ENCODE data around the gene CABCOCO1. TPM values are rescaled to one million over a fixed set of nuclear protein-coding genes. Genes with fewer than 3 reads are reported as not detected.
A peak's percentile ranks its signal among the peaks of the same experiment; 100 is the strongest.

CABCOCO1 gene
- polyA plus RNA-seq, 1 of the 3 experiments (the other 2 are of a cell fraction): 0.71 TPM

GRCh38 chr10:61732629-61733278 lies 70.0 kb downstream of the CABCOCO1 start:
- ChIA-PET CTCF (interaction anchor here (0.6 to 4.1 kb wide), 25 partner anchors 10 to 597 kb away, joined by 3 to 44 read pairs (median 3); no protein-coding TSS in a partner anchor), POLR2A (no interaction called here)
- H3K9me3 ChIP-seq: no peaks in the 10 kb centered on the region
- H3K27ac ChIP-seq (ENCODE audit: low read depth in 2 of 2, low read length in 1 of 2): peak overlapping the region in 1 of 2 experiments; percentile 58; a peak in 2 of 4 replicates
- H3K36me3 ChIP-seq (replicated peaks in 1 of 2; ENCODE audit: control insufficient read depth in 1 of 2, insufficient read depth in 2 of 2, low read length in 1 of 2): no peaks in the 10 kb centered on the region
- no peak overlapping the region for H3K9ac ChIP-seq
- peaks cover 3% of the 10 kb centered on the region for H3F3A ChIP-seq (replicated peaks; ENCODE audit: insufficient read depth)
- TF ChIP-seq EP300 (IDR thresholded peaks at IDR 0.05; ENCODE audit: borderline replicate concordance in 1 of 2, low read depth in 1 of 2, low read length in 1 of 2) (peak in 1 of 2 experiments; percentile 84; a peak in 2 of 4 replicates), TCF12 (IDR thresholded peaks at IDR 0.05) (peak; percentile 79), POLR2AphosphoS5 (IDR thresholded peaks at IDR 0.05; ENCODE audit: low read depth, low read length) (peak; percentile 54; the same call in 1 of the 2 replicates), MXI1 (IDR thresholded peaks at IDR 0.05; ENCODE audit: low read depth, low read length) (no peak), GATA2 (CRISPR knock-in tag; IDR thresholded peaks at IDR 0.05) (peak; percentile 40; the same call in 1 of the 2 replicates), FOXM1 (IDR thresholded peaks at IDR 0.05; ENCODE audit: low read depth) (no peak)
- TF ChIP-seq, protein P1, sequence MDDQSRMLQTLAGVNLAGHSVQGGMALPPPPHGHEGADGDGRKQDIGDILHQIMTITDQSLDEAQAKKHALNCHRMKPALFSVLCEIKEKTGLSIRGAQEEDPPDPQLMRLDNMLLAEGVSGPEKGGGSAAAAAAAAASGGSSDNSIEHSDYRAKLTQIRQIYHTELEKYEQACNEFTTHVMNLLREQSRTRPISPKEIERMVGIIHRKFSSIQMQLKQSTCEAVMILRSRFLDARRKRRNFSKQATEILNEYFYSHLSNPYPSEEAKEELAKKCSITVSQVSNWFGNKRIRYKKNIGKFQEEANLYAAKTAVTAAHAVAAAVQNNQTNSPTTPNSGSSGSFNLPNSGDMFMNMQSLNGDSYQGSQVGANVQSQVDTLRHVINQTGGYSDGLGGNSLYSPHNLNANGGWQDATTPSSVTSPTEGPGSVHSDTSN (IDR thresholded peaks at IDR 0.05): peak; percentile 42; the same call in 1 of the 2 replicates
- H3K79me2 ChIP-seq (ENCODE audit: insufficient read depth): no peaks in the 10 kb centered on the region
- H4K20me1 ChIP-seq (ENCODE audit: insufficient read depth): no peaks in the 10 kb centered on the region
- H3K9me2 ChIP-seq: no peaks in the 10 kb centered on the region
- peaks cover 0 to 9% of the 10 kb centered on the region in 2 experiments; a peak in 1 of 4 replicates for H3K4me1 ChIP-seq (ENCODE audit: control insufficient read depth in 1 of 2, insufficient read depth in 2 of 2, low read depth in 1 of 2, low read length in 1 of 2)
- DNase-seq: no peak
- H3K4me2 ChIP-seq: no peak overlapping the region
- no peaks in the 10 kb centered on the region for H3K27me3 ChIP-seq (ENCODE audit: insufficient read depth)
- H3K4me3 ChIP-seq (ENCODE audit: low read depth in 2 of 2, low read length in 1 of 2): no peak overlapping the region
- WGBS (ENCODE audit: low lambda C conversion rate): 45% methylated on average over 4 of the region's 4 CpGs
- peak overlapping the region; percentile 54; the same call in 1 of the 2 replicates for H2AFZ ChIP-seq (ENCODE audit: low read depth)

- CTCF ChIA-PET: interaction anchor here (0.6 to 4.1 kb wide), 25 partner anchors 11 to 598 kb away, joined by 3 to 44 read pairs (median 3); no protein-coding TSS in a partner anchor
- TF ChIP-seq SMC3 (IDR thresholded peaks at IDR 0.05; ENCODE audit: low read depth, low read length) (peak; percentile 78), RAD21 (IDR thresholded peaks at IDR 0.05; ENCODE audit: low read length) (peak; percentile 85), GABPA (IDR thresholded peaks at IDR 0.05; ENCODE audit: low read depth) (no peak)
- TF ChIP-seq, protein P2, sequence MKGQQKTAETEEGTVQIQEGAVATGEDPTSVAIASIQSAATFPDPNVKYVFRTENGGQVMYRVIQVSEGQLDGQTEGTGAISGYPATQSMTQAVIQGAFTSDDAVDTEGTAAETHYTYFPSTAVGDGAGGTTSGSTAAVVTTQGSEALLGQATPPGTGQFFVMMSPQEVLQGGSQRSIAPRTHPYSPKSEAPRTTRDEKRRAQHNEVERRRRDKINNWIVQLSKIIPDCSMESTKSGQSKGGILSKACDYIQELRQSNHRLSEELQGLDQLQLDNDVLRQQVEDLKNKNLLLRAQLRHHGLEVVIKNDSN (IDR thresholded peaks at IDR 0.05; ENCODE audit: borderline replicate concordance, low read depth): no peak
- TF ChIP-seq, protein P1 (IDR thresholded peaks at IDR 0.05): no peak
- TF ChIP-seq, protein P3, sequence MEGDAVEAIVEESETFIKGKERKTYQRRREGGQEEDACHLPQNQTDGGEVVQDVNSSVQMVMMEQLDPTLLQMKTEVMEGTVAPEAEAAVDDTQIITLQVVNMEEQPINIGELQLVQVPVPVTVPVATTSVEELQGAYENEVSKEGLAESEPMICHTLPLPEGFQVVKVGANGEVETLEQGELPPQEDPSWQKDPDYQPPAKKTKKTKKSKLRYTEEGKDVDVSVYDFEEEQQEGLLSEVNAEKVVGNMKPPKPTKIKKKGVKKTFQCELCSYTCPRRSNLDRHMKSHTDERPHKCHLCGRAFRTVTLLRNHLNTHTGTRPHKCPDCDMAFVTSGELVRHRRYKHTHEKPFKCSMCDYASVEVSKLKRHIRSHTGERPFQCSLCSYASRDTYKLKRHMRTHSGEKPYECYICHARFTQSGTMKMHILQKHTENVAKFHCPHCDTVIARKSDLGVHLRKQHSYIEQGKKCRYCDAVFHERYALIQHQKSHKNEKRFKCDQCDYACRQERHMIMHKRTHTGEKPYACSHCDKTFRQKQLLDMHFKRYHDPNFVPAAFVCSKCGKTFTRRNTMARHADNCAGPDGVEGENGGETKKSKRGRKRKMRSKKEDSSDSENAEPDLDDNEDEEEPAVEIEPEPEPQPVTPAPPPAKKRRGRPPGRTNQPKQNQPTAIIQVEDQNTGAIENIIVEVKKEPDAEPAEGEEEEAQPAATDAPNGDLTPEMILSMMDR (IDR thresholded peaks at IDR 0.05): peak; percentile 77
- H3K4me3 ChIP-seq (ENCODE audit: low read depth in 2 of 2, low read length in 1 of 2): no peak overlapping the region
- POLR2A ChIA-PET: no interaction called here
- peaks cover 0 to 9% of the 10 kb centered on the region in 2 experiments; a peak in 1 of 4 replicates for H3K4me1 ChIP-seq (ENCODE audit: control insufficient read depth in 1 of 2, insufficient read depth in 2 of 2, low read depth in 1 of 2, low read length in 1 of 2)
- no peak overlapping the region for H3K4me2 ChIP-seq
- H3K79me2 ChIP-seq (ENCODE audit: insufficient read depth): no peaks in the 10 kb centered on the region
- no peaks in the 10 kb centered on the region for H3K9me3 ChIP-seq
- H3K27ac ChIP-seq (ENCODE audit: low read depth in 2 of 2, low read length in 1 of 2): peak overlapping the region in 1 of 2 experiments; percentile 58; a peak in 1 of 4 replicates
- peak; percentile 29 for DNase-seq
- H3K36me3 ChIP-seq (replicated peaks in 1 of 2; ENCODE audit: control insufficient read depth in 1 of 2, insufficient read depth in 2 of 2, low read length in 1 of 2): no peaks in the 10 kb centered on the region
- H3K27me3 ChIP-seq (ENCODE audit: insufficient read depth): no peaks in the 10 kb centered on the region
- 82% methylated on average over 1 of the region's 1 CpG for WGBS (ENCODE audit: low lambda C conversion rate)
- H3K9ac ChIP-seq: no peak overlapping the region
- H4K20me1 ChIP-seq (ENCODE audit: insufficient read depth): no peaks in the 10 kb centered on the region
- H3F3A ChIP-seq (replicated peaks; ENCODE audit: insufficient read depth): peaks cover 3% of the 10 kb centered on the region
- no peak overlapping the region for H2AFZ ChIP-seq (ENCODE audit: low read depth)
- no peaks in the 10 kb centered on the region for H3K9me2 ChIP-seq
Measured at GRCh38 chr10:61733358-61733940, 70.7 kb downstream of the CABCOCO1 start.
